GM21723 (cell line): ENCODE results near the gene C11orf21.

Source experiments
- ATAC-seq: cut with Tn5 transposase; IDR thresholded peaks from one replicate; pipeline ENCODE4 v1.9.1; 2021; ENCODE audit warnings: mild to moderate bottlenecking, moderate library complexity; ENCODE audit not compliant: unreplicated experiment

The C11orf21 gene

GRCh38 chr11:2309251-2310072, 7.7 kb upstream of the C11orf21 start:
- ATAC-seq = no peak

GRCh38 chr11:2308713-2309112, 7.0 kb upstream of the C11orf21 start:
- ATAC-seq = no peak

DNA sequence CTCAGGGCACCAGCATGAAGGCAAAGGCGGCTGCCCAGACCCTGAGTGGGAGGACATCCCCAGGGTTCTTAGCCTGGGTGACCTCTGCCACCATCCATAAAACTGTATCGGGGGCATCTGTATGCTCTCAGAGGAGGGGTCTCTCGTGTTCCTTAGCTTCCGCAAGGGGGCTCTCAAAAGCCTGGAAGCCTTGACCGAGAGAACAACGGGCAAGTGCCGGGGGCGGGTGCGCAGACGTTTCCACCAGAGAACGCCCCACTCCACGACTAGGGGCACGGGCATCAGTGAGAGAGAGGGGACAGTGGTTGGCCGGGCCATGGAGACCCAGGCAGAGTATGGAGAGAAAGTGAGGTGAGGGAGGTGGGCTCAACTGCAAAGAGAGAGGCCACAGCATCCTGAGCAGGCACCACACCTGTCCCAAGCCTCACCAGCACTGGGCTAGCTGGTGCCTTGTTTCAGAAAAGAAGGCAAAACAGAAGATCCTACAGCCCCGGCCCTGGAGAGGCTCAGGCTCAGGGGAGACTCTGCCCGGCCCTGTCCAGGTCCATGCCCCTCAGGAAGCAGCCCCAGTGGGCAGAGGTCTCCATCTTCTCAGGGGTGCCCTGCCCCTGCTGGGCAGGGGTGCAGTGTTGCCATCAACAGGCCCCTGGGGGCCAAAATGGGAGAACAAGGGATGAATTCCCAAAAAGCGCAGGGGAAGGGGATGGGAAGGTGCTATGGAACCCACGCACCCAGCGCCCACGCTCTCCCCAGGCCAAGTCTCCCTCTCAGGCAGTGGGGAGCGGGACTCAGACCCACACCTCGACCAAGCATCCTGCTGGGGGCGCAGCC, 6.0 kb upstream of the C11orf21 start:
- ATAC-seq = no peak

DNA sequence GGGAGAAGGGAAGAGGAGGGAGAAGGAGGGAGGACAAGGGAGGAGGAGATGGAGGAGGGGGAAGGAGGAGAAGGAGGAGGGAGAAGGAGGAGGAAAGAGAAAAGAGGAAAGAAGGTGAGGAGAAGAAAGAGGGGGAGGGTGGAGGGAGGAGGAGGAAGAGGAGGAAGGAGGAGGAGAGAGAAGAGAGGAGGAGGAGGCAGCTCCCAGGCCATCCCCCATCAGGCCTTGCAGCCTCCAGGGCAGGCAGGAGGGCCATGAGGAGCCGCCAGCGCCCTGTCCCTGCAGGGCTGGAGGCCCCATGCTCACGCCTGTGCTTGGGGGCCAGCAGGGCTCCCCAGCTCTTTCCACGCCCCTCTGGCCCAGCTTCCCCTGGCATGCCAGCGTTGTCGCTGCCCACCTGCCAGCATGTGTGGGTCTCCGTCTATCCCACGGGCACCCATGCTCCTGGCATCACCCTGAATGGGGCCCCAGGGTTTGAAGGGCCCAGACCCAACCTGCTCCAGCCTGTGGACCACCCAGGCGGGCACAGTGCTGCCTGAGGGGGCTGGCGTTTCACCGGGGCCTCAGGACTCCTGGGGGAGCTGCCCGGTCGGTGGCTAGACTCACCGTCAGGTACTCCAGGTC, 5.3 kb upstream of the C11orf21 start:
- ATAC-seq = no peak

- no peak for ATAC-seq
These were observed 4.7 kb upstream of the C11orf21 start for GRCh38 chr11:2306452-2306823.

- ATAC-seq = no peak
These were observed 4.2 kb upstream of the C11orf21 start for GRCh38 chr11:2305788-2306451.

DNA sequence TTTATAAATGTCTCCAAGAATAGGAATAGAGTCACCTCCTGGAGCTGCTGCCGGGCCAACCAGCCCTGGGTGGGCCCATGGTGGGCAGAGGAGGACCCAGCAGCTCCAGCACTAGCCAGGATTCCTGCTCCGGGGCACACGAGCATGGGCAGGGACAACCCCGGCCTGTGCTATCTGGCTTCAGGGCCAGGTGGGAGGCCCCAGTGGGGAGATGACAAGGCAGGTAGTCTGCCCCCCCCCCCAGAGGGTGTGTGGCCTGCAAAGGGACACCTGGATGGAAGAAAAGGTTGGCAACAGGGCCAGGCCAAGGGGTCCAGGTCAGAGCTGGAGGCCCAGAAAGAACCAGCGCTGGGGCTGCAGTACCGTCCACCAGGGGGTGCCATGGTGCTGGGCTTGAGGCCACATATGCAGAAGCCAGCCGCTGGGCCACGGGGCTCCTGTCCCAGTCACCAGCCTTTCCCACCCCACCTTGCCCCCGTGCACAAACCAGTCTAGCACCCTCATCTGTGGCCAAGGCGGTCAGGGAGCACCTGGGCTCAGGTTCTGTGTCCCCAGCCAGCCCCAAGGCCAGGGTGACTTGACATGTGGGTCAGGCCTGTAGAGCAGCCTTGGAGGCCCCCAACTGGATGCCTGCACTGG, 3.5 kb upstream of the C11orf21 start:
- no peak for ATAC-seq

DNA sequence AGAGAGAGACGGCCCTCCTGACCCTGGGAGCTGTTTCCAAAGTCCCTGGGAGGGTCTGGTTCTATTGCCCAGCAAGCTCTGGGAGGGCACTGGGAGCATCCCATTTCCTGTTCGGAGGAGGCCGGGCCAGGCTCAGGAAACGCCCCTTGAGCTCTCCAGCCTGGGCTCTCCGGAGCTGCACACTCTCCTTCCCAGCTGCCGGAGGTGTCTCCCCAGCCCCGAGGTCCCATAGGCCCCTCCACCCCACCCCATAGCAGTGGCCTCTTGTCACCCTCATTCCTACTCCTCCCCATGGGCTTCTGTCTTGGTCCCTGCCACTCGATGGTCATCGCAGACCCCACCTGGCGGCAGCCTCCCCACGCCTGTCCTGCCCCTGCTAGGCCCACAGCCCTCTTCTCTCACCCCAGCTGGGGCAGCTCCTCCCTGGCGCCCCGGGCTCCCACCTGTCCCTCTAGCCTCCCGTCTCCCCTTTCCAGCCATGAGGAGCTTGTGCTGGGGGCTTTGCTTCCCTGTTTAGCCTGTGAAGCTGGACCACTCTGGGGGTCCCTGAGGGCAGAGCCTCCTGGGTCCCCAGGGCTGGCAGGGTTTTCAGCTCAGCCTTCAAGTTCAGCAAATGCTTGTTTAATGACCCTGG, 2.9 kb upstream of the C11orf21 start:
- no peak for ATAC-seq

- no peak for ATAC-seq
These were observed 2.1 kb upstream of the C11orf21 start for GRCh38 chr11:2303627-2304505.

GRCh38 chr11:2302896-2303626, 1.3 kb upstream of the C11orf21 start:
- ATAC-seq = no peak

DNA sequence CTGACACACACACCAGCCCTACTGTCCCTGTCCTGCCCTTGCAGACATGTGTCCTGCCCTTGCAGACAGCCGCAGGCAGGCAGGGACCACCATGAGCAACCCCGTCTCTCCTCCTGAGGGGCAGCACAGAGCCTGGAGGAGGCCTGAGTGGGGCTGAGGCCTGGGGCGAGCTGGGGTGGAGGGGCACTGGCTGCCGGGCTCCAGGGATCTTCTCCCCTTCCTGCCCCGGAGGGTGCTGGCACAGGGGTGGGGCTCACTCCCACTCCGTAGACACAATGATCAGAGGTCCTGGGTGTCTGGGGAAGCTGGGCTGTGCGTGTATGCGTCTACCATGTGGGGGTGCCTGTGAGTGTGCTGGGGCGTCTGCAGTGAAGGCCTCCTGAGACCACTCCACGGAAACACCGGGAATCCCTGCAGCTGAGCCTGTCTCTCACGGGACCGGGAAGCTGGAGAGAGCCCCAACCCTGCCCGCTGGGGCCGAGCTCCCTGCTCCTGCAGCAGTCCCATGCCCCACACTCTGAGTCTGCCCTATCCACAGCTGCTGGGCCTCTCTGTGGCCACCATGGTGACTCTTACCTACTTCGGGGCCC, 683 bp upstream of the C11orf21 start:
- ATAC-seq = peak; percentile 8

DNA sequence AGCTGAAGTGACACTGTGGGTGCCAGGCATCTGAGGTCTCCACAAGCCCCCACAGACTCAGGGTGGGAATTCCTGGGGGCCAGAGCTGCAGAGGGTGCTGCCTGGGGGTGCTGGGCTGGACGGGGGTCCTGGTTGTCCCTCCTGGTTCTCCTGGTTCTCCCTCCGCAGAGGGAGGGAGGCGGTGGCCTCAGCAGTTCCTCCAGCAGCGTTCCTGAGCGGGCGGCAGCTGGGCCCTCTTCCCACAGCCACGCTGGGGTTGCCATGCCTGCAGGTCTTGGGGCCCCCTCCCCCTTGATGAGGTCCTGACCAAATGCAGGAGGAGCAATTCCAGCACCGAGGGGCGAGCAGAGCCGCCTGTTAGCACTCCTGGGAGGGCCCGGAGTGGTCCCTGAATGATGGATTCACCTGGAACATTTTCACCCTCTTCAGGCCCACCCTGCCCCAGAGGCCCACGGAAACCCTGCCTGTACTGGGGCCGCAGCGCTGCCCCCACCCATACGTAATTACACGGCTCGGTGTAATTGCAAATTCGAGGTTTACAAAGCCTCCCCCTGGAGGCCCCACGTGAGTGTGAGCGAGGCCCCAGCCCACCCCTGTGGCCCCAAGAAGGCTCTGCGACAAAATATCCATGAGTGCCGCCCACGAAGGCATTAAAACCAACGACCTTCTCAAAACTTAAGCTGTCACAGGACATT, 635 bp downstream of the C11orf21 start:
- no peak for ATAC-seq

GRCh38 chr11:2300290-2300935, 1.3 kb downstream of the C11orf21 start:
- ATAC-seq = no peak

GRCh38 chr11:2299773-2300172, 1.9 kb downstream of the C11orf21 start:
- no peak for ATAC-seq

GRCh38 chr11:2298795-2299761, 2.6 kb downstream of the C11orf21 start:
- ATAC-seq = no peak
